ENCODE results near the gene ZNF467. TPM values are rescaled to one million over a fixed set of nuclear protein-coding genes. Genes with fewer than 3 reads are reported as not detected.

The ZNF467 gene
- total RNA-seq, 1 donor from 2014 or later = 3.5 TPM

DNA sequence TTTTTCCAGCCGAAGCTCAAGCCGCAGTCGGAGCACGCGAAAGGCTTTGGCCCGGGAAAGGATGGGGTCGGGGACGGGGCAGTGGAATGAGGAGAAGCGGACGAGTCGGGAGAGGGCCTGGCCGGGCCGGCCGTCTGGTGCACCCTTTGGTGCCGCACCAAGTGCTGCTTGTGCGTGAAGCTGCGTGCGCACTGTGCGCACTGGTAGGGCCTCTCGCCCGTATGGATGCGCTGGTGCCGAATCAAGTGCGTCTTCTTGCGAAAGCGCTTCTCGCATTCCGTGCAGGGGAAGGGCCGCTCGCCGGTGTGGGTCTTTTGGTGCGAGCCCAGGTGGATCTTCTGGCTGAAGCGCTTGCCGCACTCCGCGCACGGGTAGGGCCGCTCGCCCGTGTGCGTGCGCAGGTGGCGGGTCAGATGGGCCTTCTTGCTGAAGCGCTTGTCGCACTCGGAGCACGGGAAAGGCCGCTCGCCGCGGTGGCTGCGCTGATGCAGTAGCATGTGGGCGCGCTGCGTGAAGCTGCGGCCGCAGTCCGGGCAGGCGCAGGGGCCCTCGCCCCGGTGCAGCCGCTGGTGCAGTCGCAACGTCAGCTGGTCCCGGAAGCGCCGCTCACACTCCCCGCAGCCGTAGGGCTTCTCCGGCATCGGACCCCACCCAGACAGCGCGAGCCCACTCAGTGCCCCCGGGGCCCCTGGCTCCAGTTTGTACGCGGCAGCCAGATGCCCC is 7.8 kb downstream of the ZNF467 start:
- Mint-ChIP-seq H3K4me3 (ENCODE audit: unreplicated experiment) (peak overlapping the region; percentile 67), H3K27me3 (ENCODE audit: low read depth) (peaks cover 49% of the 10 kb centered on the region), H3K9me3 (ENCODE audit: low read depth) (no peaks in the 10 kb centered on the region), H3K4me1 (ENCODE audit: low read depth) (peaks cover 36% of the 10 kb centered on the region), H3K27ac (ENCODE audit: unreplicated experiment) (peak overlapping the region; percentile 17), H3K36me3 (ENCODE audit: low read depth) (peaks cover 15% of the 10 kb centered on the region)
- TF ChIP-seq, protein P1, sequence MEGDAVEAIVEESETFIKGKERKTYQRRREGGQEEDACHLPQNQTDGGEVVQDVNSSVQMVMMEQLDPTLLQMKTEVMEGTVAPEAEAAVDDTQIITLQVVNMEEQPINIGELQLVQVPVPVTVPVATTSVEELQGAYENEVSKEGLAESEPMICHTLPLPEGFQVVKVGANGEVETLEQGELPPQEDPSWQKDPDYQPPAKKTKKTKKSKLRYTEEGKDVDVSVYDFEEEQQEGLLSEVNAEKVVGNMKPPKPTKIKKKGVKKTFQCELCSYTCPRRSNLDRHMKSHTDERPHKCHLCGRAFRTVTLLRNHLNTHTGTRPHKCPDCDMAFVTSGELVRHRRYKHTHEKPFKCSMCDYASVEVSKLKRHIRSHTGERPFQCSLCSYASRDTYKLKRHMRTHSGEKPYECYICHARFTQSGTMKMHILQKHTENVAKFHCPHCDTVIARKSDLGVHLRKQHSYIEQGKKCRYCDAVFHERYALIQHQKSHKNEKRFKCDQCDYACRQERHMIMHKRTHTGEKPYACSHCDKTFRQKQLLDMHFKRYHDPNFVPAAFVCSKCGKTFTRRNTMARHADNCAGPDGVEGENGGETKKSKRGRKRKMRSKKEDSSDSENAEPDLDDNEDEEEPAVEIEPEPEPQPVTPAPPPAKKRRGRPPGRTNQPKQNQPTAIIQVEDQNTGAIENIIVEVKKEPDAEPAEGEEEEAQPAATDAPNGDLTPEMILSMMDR (IDR thresholded peaks at IDR 0.05) = no peak
- DNase-seq (ENCODE audit: low spot score) = no peak

DNA sequence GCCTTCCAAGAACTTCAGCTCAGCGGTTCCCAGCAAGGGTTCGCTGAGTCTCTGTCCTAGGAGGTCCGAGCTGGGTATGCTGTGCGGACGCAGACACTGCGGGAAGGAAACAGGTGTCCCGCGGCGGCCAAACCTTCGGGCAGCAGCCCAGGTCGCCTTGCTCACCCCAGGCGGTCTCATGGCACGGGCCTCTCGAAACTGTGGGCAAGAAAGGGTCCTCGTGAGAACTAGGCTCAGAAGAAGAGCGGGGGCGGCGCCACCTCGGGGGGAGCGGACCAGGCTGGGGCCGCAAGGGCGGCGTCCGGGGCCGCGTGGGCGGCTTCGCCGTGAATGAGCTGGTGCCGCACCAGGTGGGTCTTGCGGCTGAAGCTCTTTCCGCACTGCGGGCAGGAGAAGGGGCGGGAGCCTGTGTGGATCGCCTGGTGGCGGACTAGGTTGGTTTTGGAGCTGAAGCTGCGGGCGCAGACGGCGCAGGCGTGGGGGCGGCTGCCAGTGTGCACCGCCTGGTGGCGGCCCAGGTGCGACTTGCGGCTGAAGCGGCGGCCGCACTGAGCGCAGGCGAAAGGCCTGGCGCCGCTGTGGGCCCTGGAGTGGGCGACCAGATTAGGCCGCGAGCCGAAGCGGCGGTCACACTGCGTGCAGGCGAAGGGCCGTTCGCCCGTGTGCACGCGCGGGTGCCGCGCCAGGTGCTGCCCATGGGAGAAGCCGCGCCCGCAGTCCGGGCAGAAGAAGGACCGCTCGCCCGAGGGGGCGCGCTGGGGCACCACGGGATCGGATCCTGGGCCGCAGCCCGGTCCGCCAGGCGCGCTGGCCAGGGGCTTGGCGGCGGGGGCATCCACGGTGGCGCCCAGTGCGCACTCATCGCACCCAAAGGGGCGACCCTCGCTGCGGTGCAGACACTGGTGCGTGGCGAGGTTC is 8.6 kb downstream of the ZNF467 start:
- no peak for DNase-seq (ENCODE audit: low spot score)
- H3K9me3 Mint-ChIP-seq (ENCODE audit: low read depth) = no peaks in the 10 kb centered on the region
- no peak overlapping the region for H3K27ac Mint-ChIP-seq (ENCODE audit: unreplicated experiment)
- H3K27me3 Mint-ChIP-seq (ENCODE audit: low read depth) = peaks cover 55% of the 10 kb centered on the region
- H3K36me3 Mint-ChIP-seq (ENCODE audit: low read depth) = peaks cover 15% of the 10 kb centered on the region
- TF ChIP-seq, protein P1 (IDR thresholded peaks at IDR 0.05) = peak; percentile 48
- H3K4me3 Mint-ChIP-seq (ENCODE audit: unreplicated experiment) = peak overlapping the region; percentile 42
- H3K4me1 Mint-ChIP-seq (ENCODE audit: low read depth) = peaks cover 36% of the 10 kb centered on the region

DNA sequence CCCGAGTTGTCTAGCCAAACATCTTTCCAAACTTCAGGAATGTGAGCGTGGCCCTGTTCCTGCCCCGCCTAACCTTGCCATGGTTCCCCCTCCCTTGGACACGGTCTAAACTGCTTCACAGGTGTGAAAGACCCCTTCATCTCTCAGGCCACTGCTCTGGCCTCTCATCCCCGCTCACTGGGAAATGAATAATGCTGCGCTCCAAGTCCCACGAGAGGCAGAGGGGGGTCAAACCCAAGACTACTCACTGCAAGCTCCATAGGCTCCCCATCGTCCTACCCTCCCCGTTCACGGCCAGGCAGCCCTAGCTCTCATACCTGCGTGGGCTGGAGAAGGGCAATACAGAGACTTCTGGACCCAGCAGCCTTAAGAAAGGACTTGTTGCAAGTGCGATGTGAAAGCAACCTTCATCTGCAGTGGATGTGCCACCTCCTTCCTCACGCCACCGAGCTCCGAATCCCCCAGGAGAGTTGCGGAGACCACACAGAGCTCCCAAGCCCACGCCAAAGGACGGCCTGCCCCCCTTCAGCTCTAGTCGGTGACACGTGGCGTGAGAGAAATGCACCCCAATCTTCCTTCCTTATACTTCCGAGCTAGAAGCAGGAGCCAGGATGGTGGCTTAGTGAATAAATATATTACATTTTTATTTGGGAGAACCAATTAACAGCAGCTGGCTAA is 9.7 kb downstream of the ZNF467 start:
- H3K36me3 Mint-ChIP-seq (ENCODE audit: low read depth) = peaks cover 15% of the 10 kb centered on the region
- H3K4me3 Mint-ChIP-seq (ENCODE audit: unreplicated experiment) = no peak overlapping the region
- peaks cover 62% of the 10 kb centered on the region for H3K27me3 Mint-ChIP-seq (ENCODE audit: low read depth)
- no peaks in the 10 kb centered on the region for H3K9me3 Mint-ChIP-seq (ENCODE audit: low read depth)
- H3K4me1 Mint-ChIP-seq (ENCODE audit: low read depth) = peaks cover 36% of the 10 kb centered on the region
- no peak overlapping the region for H3K27ac Mint-ChIP-seq (ENCODE audit: unreplicated experiment)
- TF ChIP-seq, protein P1 (IDR thresholded peaks at IDR 0.05) = no peak
- DNase-seq (ENCODE audit: low spot score) = no peak

DNA sequence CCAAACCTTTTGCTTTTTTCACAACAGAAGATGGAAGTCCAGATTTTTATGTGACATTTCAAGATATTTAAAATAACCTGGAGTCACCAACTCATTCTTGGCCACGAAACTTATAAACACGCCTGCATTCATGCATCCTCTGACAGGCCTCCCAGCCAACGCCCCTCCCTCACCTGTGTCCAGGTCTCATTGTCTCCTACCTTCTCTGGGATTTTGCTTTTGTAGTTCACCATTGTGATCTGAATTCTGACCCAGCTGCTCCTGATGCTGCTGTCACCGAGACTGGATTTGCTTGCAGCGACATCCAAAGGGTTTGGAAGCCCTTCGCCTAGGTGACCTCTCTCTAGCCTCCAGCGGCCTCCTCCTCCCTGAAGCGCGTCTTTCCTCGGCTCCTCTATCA is 10.8 kb downstream of the ZNF467 start:
- TF ChIP-seq, protein P1 (IDR thresholded peaks at IDR 0.05) = no peak
- H3K27ac Mint-ChIP-seq (ENCODE audit: unreplicated experiment) = no peak overlapping the region
- no peaks in the 10 kb centered on the region for H3K9me3 Mint-ChIP-seq (ENCODE audit: low read depth)
- peaks cover 6% of the 10 kb centered on the region for H3K36me3 Mint-ChIP-seq (ENCODE audit: low read depth)
- DNase-seq (ENCODE audit: low spot score) = no peak
- no peak overlapping the region for H3K4me3 Mint-ChIP-seq (ENCODE audit: unreplicated experiment)
- H3K27me3 Mint-ChIP-seq (ENCODE audit: low read depth) = peaks cover 55% of the 10 kb centered on the region
- H3K4me1 Mint-ChIP-seq (ENCODE audit: low read depth) = peaks cover 36% of the 10 kb centered on the region

DNA sequence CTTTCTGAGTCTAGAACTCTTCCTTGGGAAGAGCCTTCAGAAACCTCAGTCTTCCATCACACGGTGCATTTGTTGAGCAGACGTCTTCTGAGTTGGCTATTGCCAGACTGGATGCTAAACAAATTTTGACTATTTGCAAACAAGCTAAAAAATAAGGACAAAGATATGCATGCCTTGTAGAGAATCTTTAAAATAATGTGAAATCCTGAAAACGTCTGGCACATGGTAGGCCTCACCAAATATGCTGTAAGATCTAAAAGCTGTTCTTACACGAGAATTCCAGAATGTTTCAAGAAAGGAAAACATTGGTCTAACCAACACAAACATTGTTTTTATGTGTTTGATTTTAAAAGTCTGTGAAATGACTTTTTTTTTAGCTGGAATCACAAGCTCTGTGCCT is 11.3 kb downstream of the ZNF467 start:
- Mint-ChIP-seq H3K4me3 (ENCODE audit: unreplicated experiment) (no peak overlapping the region), H3K36me3 (ENCODE audit: low read depth) (peaks cover 6% of the 10 kb centered on the region), H3K27me3 (ENCODE audit: low read depth) (peaks cover 51% of the 10 kb centered on the region), H3K4me1 (ENCODE audit: low read depth) (peaks cover 36% of the 10 kb centered on the region), H3K9me3 (ENCODE audit: low read depth) (no peaks in the 10 kb centered on the region), H3K27ac (ENCODE audit: unreplicated experiment) (no peak overlapping the region)
- DNase-seq (ENCODE audit: low spot score) = no peak
- TF ChIP-seq, protein P1 (IDR thresholded peaks at IDR 0.05) = no peak

All from chondrocyte (in vitro differentiated cells).